Hepatocyte (in vitro differentiated cells): ENCODE measurements around the gene NEB. TPM values are rescaled to one million over a fixed set of nuclear protein-coding genes. Genes with fewer than 3 reads are reported as not detected.

Source experiments
- DNase-seq: peaks from one replicate; pipeline ENCODE4 v3.0.0-alpha.2; 2016; ENCODE audit warnings: low spot score
- H2AFZ ChIP-seq: fragments of 200-600 bp; sonication (generic); 2 replicates; pipeline ENCODE4 v1.6.0; 2016; ENCODE audit warnings: antibody characterized with exemption, mild to moderate bottlenecking
- H3K27ac ChIP-seq: fragments of 200-600 bp; sonication (generic); 2 replicates; pipeline ENCODE4 v1.5.1; 2016; ENCODE audit warnings: mild to moderate bottlenecking
- H3K27me3 ChIP-seq: fragments of 200-600 bp; sonication (generic); 2 replicates; pipeline ENCODE4 v1.6.1; 2016
- H3K36me3 ChIP-seq: fragments of 200-600 bp; sonication (generic); replicated peaks from 2 replicates; pipeline ENCODE4 v1.5.1; 2016; ENCODE audit warnings: low read depth; ENCODE audit not compliant: insufficient read depth
- H3K4me1 ChIP-seq: fragments of 200-600 bp; sonication (generic); 2 replicates; pipeline ENCODE4 v1.5.1; 2016; ENCODE audit warnings: mild to moderate bottlenecking, moderate library complexity; ENCODE audit not compliant: insufficient read depth
- H3K4me2 ChIP-seq: fragments of 200-600 bp; sonication (generic); 2 replicates; pipeline ENCODE4 v1.6.0; 2016
- H3K4me3 ChIP-seq: fragments of 200-600 bp; sonication (generic); 2 replicates; pipeline ENCODE4 v1.5.1; 2016; ENCODE audit warnings: mild to moderate bottlenecking
- H3K79me2 ChIP-seq: fragments of 200-600 bp; sonication (generic); 2 replicates; pipeline ENCODE4 v1.6.0; 2017; ENCODE audit warnings: mild to moderate bottlenecking
- H3K9me2 ChIP-seq: fragments of 200-600 bp; sonication (generic); replicated peaks from 2 replicates; pipeline ENCODE4 v1.6.0; 2017; ENCODE audit warnings: mild to moderate bottlenecking; ENCODE audit not compliant: insufficient read depth
- H3K9me3 ChIP-seq: fragments of 200-600 bp; sonication (generic); 2 replicates; pipeline ENCODE4 v1.5.1; 2016; ENCODE audit warnings: low read depth, mild to moderate bottlenecking
- H4K20me1 ChIP-seq: fragments of 200-600 bp; sonication (generic); 2 replicates; pipeline ENCODE4 v1.6.0; 2016; ENCODE audit warnings: mild to moderate bottlenecking; ENCODE audit not compliant: insufficient read depth, poor library complexity, severe bottlenecking
- EZH2 ChIP-seq: fragments of 200-600 bp; sonication (generic); IDR thresholded peaks from 2 replicates; pipeline ENCODE4 v1.6.1; 2016; ENCODE audit warnings: antibody characterized with exemption, mild to moderate bottlenecking, borderline replicate concordance
- EZH2phosphoT487 ChIP-seq: fragments of 200-600 bp; sonication (generic); IDR thresholded peaks from one replicate; pipeline ENCODE4 v1.6.1; 2018; ENCODE audit warnings: antibody characterized with exemption, mild to moderate bottlenecking, low read depth, moderate library complexity; ENCODE audit not compliant: unreplicated experiment, severe bottlenecking
- WGBS: methylation state at CpG from one replicate; pipeline ENCODE4 v1.1.6; 2016; ENCODE audit warnings: low lambda C conversion rate; ENCODE audit errors: missing lambda C conversion rate; 5-methylcytosine and 5-hydroxymethylcytosine counted together
- polyA plus RNA-seq: library from polyadenylated mRNA; unstranded; fragments of >200 nt; fragmentation: Nextera tagmentation; extraction: Ambion mirVana; gene quantifications from 2 replicates; pipeline ENCODE4 v1.2.1, GENCODE V29; 2016
- total RNA-seq: library from RNA; depleted of rRNA; stranded (reverse); fragments of >200 nt; gene quantifications from 2 replicates; pipeline ENCODE4 v1.2.3, GENCODE V29; 2014
- TF ChIP-seq, protein P1 (sequence below): fragments of 200-600 bp; sonication (generic); IDR thresholded peaks from 2 replicates; pipeline ENCODE4 v1.5.1; 2016; ENCODE audit warnings: antibody characterized with exemption, mild to moderate bottlenecking; ENCODE audit not compliant: poor library complexity

Gene NEB
- total and polyA plus RNA-seq, 2 experiments from 2014 or later = 0.75 to 2.2 TPM

DNA sequence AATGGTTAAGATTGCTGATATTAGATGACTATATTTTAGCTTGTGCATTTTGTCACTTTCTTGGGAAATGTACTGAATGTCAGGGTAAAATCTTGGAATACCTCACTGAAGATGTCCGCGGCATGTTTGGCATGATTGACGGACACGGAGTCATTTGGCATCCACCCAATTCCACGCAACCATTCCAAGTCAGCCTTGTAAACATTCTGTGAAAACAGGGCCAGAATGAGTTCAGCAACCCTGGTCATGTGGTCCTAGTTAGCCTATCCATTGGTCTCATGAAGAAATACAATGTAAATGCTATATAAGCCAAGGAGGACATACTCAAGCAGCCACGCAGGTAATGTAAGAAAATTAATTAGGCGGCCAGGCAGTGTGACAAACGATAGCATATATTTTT, 165.1 kb downstream of the NEB start:
- Histone ChIP-seq H4K20me1 (no peaks in the 10 kb centered on the region), H3K27me3 (no peaks in the 10 kb centered on the region), H3K9me3 (no peaks in the 10 kb centered on the region), H3K27ac (no peak overlapping the region), H3K79me2 (no peaks in the 10 kb centered on the region), H2AFZ (no peak overlapping the region), H3K36me3 (no peaks in the 10 kb centered on the region), H3K4me2 (no peak overlapping the region), H3K4me1 (no peaks in the 10 kb centered on the region), H3K9me2 (no peaks in the 10 kb centered on the region), H3K4me3 (no peak overlapping the region)
- no peak for DNase-seq
- 86% methylated on average over 8 of the region's 8 CpGs for WGBS
- TF ChIP-seq EZH2 = no peak
- TF ChIP-seq, protein P1, sequence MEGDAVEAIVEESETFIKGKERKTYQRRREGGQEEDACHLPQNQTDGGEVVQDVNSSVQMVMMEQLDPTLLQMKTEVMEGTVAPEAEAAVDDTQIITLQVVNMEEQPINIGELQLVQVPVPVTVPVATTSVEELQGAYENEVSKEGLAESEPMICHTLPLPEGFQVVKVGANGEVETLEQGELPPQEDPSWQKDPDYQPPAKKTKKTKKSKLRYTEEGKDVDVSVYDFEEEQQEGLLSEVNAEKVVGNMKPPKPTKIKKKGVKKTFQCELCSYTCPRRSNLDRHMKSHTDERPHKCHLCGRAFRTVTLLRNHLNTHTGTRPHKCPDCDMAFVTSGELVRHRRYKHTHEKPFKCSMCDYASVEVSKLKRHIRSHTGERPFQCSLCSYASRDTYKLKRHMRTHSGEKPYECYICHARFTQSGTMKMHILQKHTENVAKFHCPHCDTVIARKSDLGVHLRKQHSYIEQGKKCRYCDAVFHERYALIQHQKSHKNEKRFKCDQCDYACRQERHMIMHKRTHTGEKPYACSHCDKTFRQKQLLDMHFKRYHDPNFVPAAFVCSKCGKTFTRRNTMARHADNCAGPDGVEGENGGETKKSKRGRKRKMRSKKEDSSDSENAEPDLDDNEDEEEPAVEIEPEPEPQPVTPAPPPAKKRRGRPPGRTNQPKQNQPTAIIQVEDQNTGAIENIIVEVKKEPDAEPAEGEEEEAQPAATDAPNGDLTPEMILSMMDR = no peak
- no peak for TF ChIP-seq EZH2phosphoT487

DNA sequence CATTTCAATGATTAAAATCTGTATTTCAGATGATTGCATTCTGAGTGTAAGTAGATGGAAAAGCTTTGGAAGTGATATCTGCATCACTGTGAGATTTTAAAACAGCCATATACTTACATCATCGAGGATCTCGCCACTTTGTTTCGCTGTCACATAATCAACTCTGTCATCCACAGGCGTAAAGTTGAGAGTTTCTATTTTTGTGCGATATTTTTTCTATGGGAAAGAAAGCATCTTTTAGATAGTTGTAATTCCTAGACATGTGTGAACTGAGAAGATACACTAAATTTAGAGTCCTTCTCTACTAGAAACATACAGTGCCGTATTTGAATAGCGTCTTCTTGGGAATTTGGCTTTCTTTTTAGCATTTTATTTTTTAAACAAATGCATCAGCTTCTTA, 165.8 kb downstream of the NEB start:
- Histone ChIP-seq H3K4me3 (no peak overlapping the region), H3K4me1 (no peaks in the 10 kb centered on the region), H3K9me2 (no peaks in the 10 kb centered on the region), H4K20me1 (no peaks in the 10 kb centered on the region), H3K27me3 (no peaks in the 10 kb centered on the region), H3K4me2 (no peak overlapping the region), H3K27ac (no peak overlapping the region), H2AFZ (no peak overlapping the region), H3K9me3 (no peaks in the 10 kb centered on the region), H3K79me2 (no peaks in the 10 kb centered on the region), H3K36me3 (no peaks in the 10 kb centered on the region)
- DNase-seq = no peak
- whole genome bisulfite sequencing = 94% methylated on average over 7 of the region's 7 CpGs
- TF ChIP-seq, protein P1 = no peak
- no peak for TF ChIP-seq EZH2phosphoT487
- no peak for TF ChIP-seq EZH2

GRCh38 chr2:151567006-151567405, 167.3 kb downstream of the NEB start:
- H3K4me1 ChIP-seq = no peaks in the 10 kb centered on the region
- H3K79me2 ChIP-seq = no peaks in the 10 kb centered on the region
- 83% methylated on average over 5 of the region's 5 CpGs for WGBS
- H3K36me3 ChIP-seq = no peaks in the 10 kb centered on the region
- no peak overlapping the region for H3K27ac ChIP-seq
- no peaks in the 10 kb centered on the region for H3K27me3 ChIP-seq
- no peaks in the 10 kb centered on the region for H3K9me3 ChIP-seq
- no peaks in the 10 kb centered on the region for H3K9me2 ChIP-seq
- TF ChIP-seq EZH2 (no peak), EZH2phosphoT487 (no peak)
- TF ChIP-seq, protein P1 = no peak
- H4K20me1 ChIP-seq = no peaks in the 10 kb centered on the region
- DNase-seq = no peak
- no peak overlapping the region for H3K4me2 ChIP-seq
- H3K4me3 ChIP-seq = no peak overlapping the region
- H2AFZ ChIP-seq = no peak overlapping the region

- H3K79me2 ChIP-seq = no peaks in the 10 kb centered on the region
- WGBS = 95% methylated on average over 8 of the region's 8 CpGs
- H3K36me3 ChIP-seq = no peaks in the 10 kb centered on the region
- TF ChIP-seq, protein P1 = no peak
- TF ChIP-seq EZH2 (no peak), EZH2phosphoT487 (no peak)
- H3K4me3 ChIP-seq = no peak overlapping the region
- no peak overlapping the region for H2AFZ ChIP-seq
- no peak overlapping the region for H3K4me2 ChIP-seq
- no peaks in the 10 kb centered on the region for H3K9me3 ChIP-seq
- no peak for DNase-seq
- H4K20me1 ChIP-seq = no peaks in the 10 kb centered on the region
- H3K9me2 ChIP-seq = no peaks in the 10 kb centered on the region
- no peaks in the 10 kb centered on the region for H3K4me1 ChIP-seq
- no peaks in the 10 kb centered on the region for H3K27me3 ChIP-seq
- no peak overlapping the region for H3K27ac ChIP-seq
Measured at GRCh38 chr2:151562398-151562797, 171.9 kb downstream of the NEB start.
